Esophagus muscularis mucosa (tissue), 4 donors: Measurements from ENCODE around the gene AGR3. TPM values are rescaled to one million over a fixed set of nuclear protein-coding genes. Genes with fewer than 3 reads are reported as not detected.

Experiments used
- DNase-seq: peaks from one replicate; pipeline ENCODE4 v3.0.0-alpha.2; 2017; ENCODE audit errors: extremely low spot score
- H3K27ac ChIP-seq, 4 donors: fragments of 200-600 bp; sonication (generic); replicated peaks in 1 of 4; 1 replicate in 3 of 4; 2 replicates in 1 of 4; pipeline ENCODE4 v1.5.1; 2016 to 2019; ENCODE audit warnings: mild to moderate bottlenecking in 1 of 4
- H3K27me3 ChIP-seq, 4 donors: fragments of 200-600 bp; sonication (generic); one replicate each; pipeline versions ENCODE4 v1.5.1 to v1.6.0; 2016 to 2019
- H3K36me3 ChIP-seq, 4 donors: fragments of 200-600 bp; sonication (generic); one replicate each; pipeline ENCODE4 v1.5.1; 2016 to 2019
- H3K4me1 ChIP-seq, 4 donors: fragments of 200-600 bp; sonication (generic); one replicate each; pipeline ENCODE4 v1.5.1; 2016 to 2019
- H3K4me3 ChIP-seq, 4 donors: fragments of 200-600 bp; sonication (generic); 1 replicate in 2 of 4; 2 replicates in 2 of 4; pipeline ENCODE4 v1.5.1; 2016 to 2019; ENCODE audit warnings: mild to moderate bottlenecking in 4 of 4, moderate library complexity in 1 of 4
- H3K9me3 ChIP-seq, 4 donors: fragments of 200-600 bp; sonication (generic); 1 replicate in 3 of 4; 2 replicates in 1 of 4; pipeline ENCODE4 v1.5.1; 2016 to 2019
- CTCF ChIP-seq, 3 experiments: fragments of 200-600 bp in 2 of 3; fragments of 450-650 bp in 1 of 3; sonication (generic) in 2 of 3; IDR thresholded peaks; one replicate each; pipeline ENCODE4 v1.5.1; 2017 to 2019; ENCODE audit warnings: antibody characterized with exemption in 3 of 3, mild to moderate bottlenecking in 2 of 3, moderate library complexity in 1 of 3
- EP300 ChIP-seq: sonication (generic); formaldehyde crosslinking; IDR thresholded peaks from one replicate; pipeline ENCODE4 v1.6.1; 2017; ENCODE audit warnings: antibody characterized with exemption
- POLR2A ChIP-seq: fragments of 450-650 bp; IDR thresholded peaks from one replicate; pipeline ENCODE4 v1.6.1; 2017; ENCODE audit warnings: antibody characterized with exemption, moderate library complexity, mild to moderate bottlenecking, low read depth
- POLR2AphosphoS5 ChIP-seq, 2 donors: sonication (generic); formaldehyde crosslinking; IDR thresholded peaks; one replicate each; pipeline ENCODE4 v1.6.1; 2017; ENCODE audit warnings: antibody characterized with exemption in 2 of 2
- WGBS: methylation state at CpG from one replicate; pipeline ENCODE4 v1.1.5; 2018; 5-methylcytosine and 5-hydroxymethylcytosine counted together
- intact Hi-C: fragments of 100-400 bp; cut with DNase I; formaldehyde crosslinking; loops from one replicate; pipeline ENCODE4 v1.15.1; 2023
- total RNA-seq, 4 donors: library from RNA; depleted of rRNA; stranded (reverse); fragments of >200 nt; gene quantifications; one replicate each; pipeline versions ENCODE4 v1.1.0 to v1.2.1, GENCODE V29; 2016

AGR3 gene
- total RNA-seq, 4 donors from 2014 or later: 0.45 TPM; not detected in 3

DNA sequence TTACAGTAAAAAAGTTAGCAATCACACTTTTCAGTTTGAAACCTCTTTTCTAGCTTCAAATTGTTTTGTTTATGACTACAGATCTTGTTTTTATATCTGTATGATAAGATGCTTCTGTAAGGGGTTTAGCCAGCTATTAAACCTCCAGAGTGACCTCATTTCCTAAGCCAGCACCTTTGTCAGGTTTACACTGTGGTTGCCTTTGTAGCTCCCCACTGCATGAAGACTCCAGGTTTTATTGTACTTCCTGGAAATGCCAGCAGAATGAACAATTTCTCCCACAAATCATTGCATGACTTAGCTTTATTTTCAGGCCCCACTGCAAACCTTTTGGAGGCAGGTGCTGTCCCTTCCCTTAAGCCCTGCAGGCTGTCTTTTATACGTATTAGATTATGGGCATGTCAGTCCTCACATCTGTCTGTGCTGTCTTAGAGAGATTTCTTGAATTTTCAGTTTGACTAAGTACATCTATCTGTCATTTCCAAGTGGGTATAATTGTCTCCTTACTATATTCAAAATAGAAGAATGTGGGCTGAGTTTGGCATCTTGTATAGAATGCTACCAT is 8.2 kb upstream of the AGR3 start:
- Histone ChIP-seq H3K4me1 (no peaks in the 10 kb centered on the region), H3K4me3 (no peak overlapping the region), H3K27ac (no peak overlapping the region), H3K9me3 (no peaks in the 10 kb centered on the region), H3K36me3 (no peaks in the 10 kb centered on the region), H3K27me3 (no peaks in the 10 kb centered on the region)
- TF ChIP-seq CTCF (IDR thresholded peaks at IDR 0.05) (no peak), POLR2AphosphoS5 (IDR thresholded peaks at IDR 0.05) (no peak), POLR2A (no peak), EP300 (no peak)
- intact Hi-C loops: no loop called here
- WGBS: 83% methylated on average over 1 of the region's 1 CpG
- no peak for DNase-seq

DNA sequence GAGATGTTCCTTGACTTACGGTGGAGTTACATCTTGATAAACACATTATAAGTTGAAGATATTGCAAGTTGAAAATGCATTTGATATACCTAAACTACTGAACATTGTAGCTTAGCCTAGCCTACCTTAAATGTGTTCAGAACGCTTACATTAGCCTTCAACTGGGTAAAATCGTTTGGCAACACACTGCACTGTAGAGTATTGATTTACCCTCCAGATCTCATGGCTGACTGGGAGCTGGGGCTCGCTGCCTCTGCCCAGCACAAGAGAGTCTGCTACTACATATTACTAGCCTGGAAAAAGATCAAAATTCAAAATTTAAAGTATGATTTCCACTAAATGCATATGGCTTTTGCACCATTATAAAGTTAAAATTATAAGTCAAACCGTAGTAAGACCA is 7.5 kb upstream of the AGR3 start:
- DNase-seq: no peak
- WGBS: 83% methylated on average over 5 of the region's 5 CpGs
- H3K9me3 ChIP-seq: no peaks in the 10 kb centered on the region
- H3K36me3 ChIP-seq: no peaks in the 10 kb centered on the region
- no peak overlapping the region for H3K27ac ChIP-seq
- H3K27me3 ChIP-seq: no peaks in the 10 kb centered on the region
- H3K4me3 ChIP-seq: no peak overlapping the region
- no peaks in the 10 kb centered on the region for H3K4me1 ChIP-seq
- intact Hi-C loops: no loop called here
- TF ChIP-seq EP300: no peak
- no peak for TF ChIP-seq CTCF (IDR thresholded peaks at IDR 0.05)
- no peak for TF ChIP-seq POLR2AphosphoS5 (IDR thresholded peaks at IDR 0.05)
- no peak for TF ChIP-seq POLR2A

- Histone ChIP-seq H3K4me1 (no peaks in the 10 kb centered on the region), H3K36me3 (no peaks in the 10 kb centered on the region), H3K4me3 (no peak overlapping the region), H3K9me3 (no peaks in the 10 kb centered on the region), H3K27ac (no peak overlapping the region), H3K27me3 (no peaks in the 10 kb centered on the region)
- no peak for DNase-seq
- TF ChIP-seq POLR2AphosphoS5 (IDR thresholded peaks at IDR 0.05) (no peak), EP300 (no peak), CTCF (IDR thresholded peaks at IDR 0.05) (no peak), POLR2A (no peak)
- WGBS: 70% methylated on average over 2 of the region's 2 CpGs
- intact Hi-C loops: no loop called here
These were observed 2.1 kb upstream of the AGR3 start for GRCh38 chr7:16883918-16884317.

DNA sequence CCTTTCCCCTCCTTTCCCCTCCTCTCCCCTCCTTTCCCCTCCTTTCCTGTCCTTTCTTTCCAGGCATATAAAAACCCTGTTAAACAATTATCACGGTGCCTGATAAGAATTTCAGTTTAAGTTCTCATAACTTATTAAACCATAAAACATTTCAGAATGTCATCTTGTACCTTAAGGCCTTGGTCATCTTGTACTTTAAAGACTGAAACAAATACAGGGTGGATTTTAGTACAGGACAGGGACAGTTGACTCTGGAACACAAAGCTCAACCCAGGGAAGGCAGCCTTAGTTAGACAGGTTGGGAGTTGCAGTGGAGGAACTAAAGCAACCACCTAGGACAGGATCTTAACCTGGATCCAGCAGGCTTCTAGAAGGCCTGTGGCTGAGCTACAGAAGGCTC is 1.2 kb downstream of the AGR3 start:
- Histone ChIP-seq H3K4me1 (no peaks in the 10 kb centered on the region), H3K4me3 (no peak overlapping the region), H3K27me3 (no peaks in the 10 kb centered on the region), H3K9me3 (no peaks in the 10 kb centered on the region), H3K27ac (no peak overlapping the region), H3K36me3 (no peaks in the 10 kb centered on the region)
- WGBS: 64% methylated on average over 1 of the region's 1 CpG
- TF ChIP-seq CTCF (IDR thresholded peaks at IDR 0.05) (no peak), POLR2A (no peak), POLR2AphosphoS5 (IDR thresholded peaks at IDR 0.05) (no peak), EP300 (no peak)
- DNase-seq: no peak
- intact Hi-C loops: no loop called here

DNA sequence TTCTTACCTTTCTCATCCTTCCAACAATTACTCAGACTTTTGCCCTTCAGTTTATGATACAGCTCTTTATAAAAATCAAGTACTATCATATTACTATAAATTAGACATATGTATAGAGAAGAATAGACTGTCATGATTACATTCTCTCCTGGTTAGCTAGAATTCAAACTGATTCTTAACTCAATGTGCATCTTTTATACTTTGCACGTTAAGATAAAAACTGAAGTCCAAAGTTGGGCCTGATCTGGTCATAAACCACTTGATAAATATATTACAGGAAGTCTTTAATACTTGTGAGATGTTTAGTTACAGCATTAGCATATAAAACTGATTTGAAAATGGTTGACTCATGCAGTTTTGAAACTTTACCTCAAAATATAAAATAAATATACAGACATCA is 2.6 kb downstream of the AGR3 start:
- no peaks in the 10 kb centered on the region for H3K36me3 ChIP-seq
- intact Hi-C loops: no loop called here
- TF ChIP-seq EP300 (no peak), CTCF (IDR thresholded peaks at IDR 0.05) (no peak), POLR2A (no peak), POLR2AphosphoS5 (IDR thresholded peaks at IDR 0.05) (no peak)
- no peak overlapping the region for H3K4me3 ChIP-seq
- H3K27me3 ChIP-seq: no peaks in the 10 kb centered on the region
- no peaks in the 10 kb centered on the region for H3K9me3 ChIP-seq
- H3K4me1 ChIP-seq: no peaks in the 10 kb centered on the region
- no peak for DNase-seq
- H3K27ac ChIP-seq: no peak overlapping the region
- WGBS: 84% methylated on average over 1 of the region's 1 CpG
